Measurements from ENCODE around the gene RPL18. TPM values are rescaled to one million over a fixed set of nuclear protein-coding genes. Genes with fewer than 3 reads are reported as not detected.

Gene RPL18
- total RNA-seq, 3 donors from 2014 or later (not counting 1 experiment from before 2014, with no cell fraction given) = 900 to 1,086 (median 1,066) TPM

GRCh38 chr19:48630296-48631063 lies 11.5 kb upstream of the RPL18 start:
- WGBS (ENCODE audit: insufficient coverage) = 65% methylated on average over 39 of the region's 47 CpGs
- Histone ChIP-seq H3K27me3 (ENCODE audit: control insufficient read depth, insufficient read depth, low read length) (no peaks in the 10 kb centered on the region), H3K27ac (ENCODE audit: low read length) (no peak overlapping the region), H3K4me3 (ENCODE audit: low read length) (no peak overlapping the region), H3K9me3 (ENCODE audit: control insufficient read depth, insufficient read depth, low read length) (no peaks in the 10 kb centered on the region), H3K36me3 (ENCODE audit: control insufficient read depth, insufficient read depth, low read length) (peaks cover 39% of the 10 kb centered on the region), H3K4me1 (ENCODE audit: control insufficient read depth, insufficient read depth, low read length) (peaks cover 86% of the 10 kb centered on the region)
- no peak for TF ChIP-seq CTCF (IDR thresholded peaks at IDR 0.05)
- no peak for ATAC-seq
- Mint-ChIP-seq H3K4me3 (no peak overlapping the region), H3K9me3 (no peaks in the 10 kb centered on the region), H3K27me3 (ENCODE audit: low read depth in 2 of 2) (no peaks in the 10 kb centered on the region), H3K36me3 (no peaks in the 10 kb centered on the region), H3K27ac (no peak overlapping the region), H3K4me1 (peaks cover 23 to 40% of the 10 kb centered on the region in 2 donors)
- DNase-seq = no peak
- intact Hi-C loops (cut with micrococcal nuclease) = loop anchor here (10.0 kb wide), 2 partner anchors 244 to 364 kb away; partner anchors contain the start of genes GYS1, PPP1R15A and RUVBL2

GRCh38 chr19:48629599-48630295 lies 10.8 kb upstream of the RPL18 start:
- Histone ChIP-seq H3K27me3 (ENCODE audit: control insufficient read depth, insufficient read depth, low read length) (no peaks in the 10 kb centered on the region), H3K4me1 (ENCODE audit: control insufficient read depth, insufficient read depth, low read length) (peaks cover 82% of the 10 kb centered on the region), H3K9me3 (ENCODE audit: control insufficient read depth, insufficient read depth, low read length) (no peaks in the 10 kb centered on the region), H3K27ac (ENCODE audit: low read length) (no peak overlapping the region), H3K4me3 (ENCODE audit: low read length) (no peak overlapping the region), H3K36me3 (ENCODE audit: control insufficient read depth, insufficient read depth, low read length) (peaks cover 39% of the 10 kb centered on the region)
- 91% methylated on average over 48 of the region's 48 CpGs for WGBS (ENCODE audit: insufficient coverage)
- ATAC-seq (no peak), DNase-seq (peak in 1 of 2 donors; percentile 41)
- Mint-ChIP-seq H3K27me3 (ENCODE audit: low read depth in 2 of 2) (no peaks in the 10 kb centered on the region), H3K4me1 (peaks cover 25 to 42% of the 10 kb centered on the region in 2 donors), H3K27ac (no peak overlapping the region), H3K4me3 (no peak overlapping the region), H3K9me3 (no peaks in the 10 kb centered on the region), H3K36me3 (no peaks in the 10 kb centered on the region)
- intact Hi-C loops (cut with micrococcal nuclease) = loop anchor here (10.0 kb wide), 2 partner anchors 245 to 365 kb away; partner anchors contain the start of genes GYS1, PPP1R15A and RUVBL2
- TF ChIP-seq CTCF (IDR thresholded peaks at IDR 0.05) = no peak

- WGBS (ENCODE audit: insufficient coverage) = 98% methylated on average over 22 of the region's 22 CpGs
- peak overlapping the region in 1 of 2 donors; percentile 66 for H3K27ac Mint-ChIP-seq
- Histone ChIP-seq H3K4me3 (ENCODE audit: low read length) (no peak overlapping the region), H3K4me1 (ENCODE audit: control insufficient read depth, insufficient read depth, low read length) (peaks cover 82% of the 10 kb centered on the region), H3K27me3 (ENCODE audit: control insufficient read depth, insufficient read depth, low read length) (no peaks in the 10 kb centered on the region), H3K27ac (ENCODE audit: low read length) (no peak overlapping the region), H3K9me3 (ENCODE audit: control insufficient read depth, insufficient read depth, low read length) (no peaks in the 10 kb centered on the region), H3K36me3 (ENCODE audit: control insufficient read depth, insufficient read depth, low read length) (peaks cover 39% of the 10 kb centered on the region)
- no peaks in the 10 kb centered on the region for H3K9me3 Mint-ChIP-seq
- ATAC-seq (no peak), DNase-seq (peak in 1 of 2 donors; percentile 13)
- H3K4me1 Mint-ChIP-seq = peaks cover 20 to 42% of the 10 kb centered on the region in 2 donors
- no peaks in the 10 kb centered on the region for H3K27me3 Mint-ChIP-seq (ENCODE audit: low read depth in 2 of 2)
- intact Hi-C loops (cut with micrococcal nuclease) = no loop called here
- no peaks in the 10 kb centered on the region for H3K36me3 Mint-ChIP-seq
- TF ChIP-seq CTCF (IDR thresholded peaks at IDR 0.05) = no peak
- no peak overlapping the region for H3K4me3 Mint-ChIP-seq
Measured at GRCh38 chr19:48629297-48629598, 10.3 kb upstream of the RPL18 start.

Measured in natural killer cell (primary cell).